CD14-positive monocyte (primary cell): Measurements from ENCODE around the gene NEURL4. TPM values are rescaled to one million over a fixed set of nuclear protein-coding genes. Genes with fewer than 3 reads are reported as not detected.

Experiments
- DNase-seq, 3 donors: peaks; one replicate each; pipeline ENCODE4 v3.0.0-alpha.2; 2011 to 2022
- H2AFZ ChIP-seq: 2 replicates; pipeline ENCODE4 v1.6.0; 2012; ENCODE audit warnings: mild to moderate bottlenecking, low read depth, low read length, inconsistent platforms; ENCODE audit not compliant: insufficient read depth, poor library complexity, severe bottlenecking
- H3K27ac ChIP-seq, 2 donors: 1 replicate in 1 of 2; 2 replicates in 1 of 2; pipeline ENCODE4 v1.5.1; 2012 to 2013; ENCODE audit warnings: low read length in 2 of 2, control low read depth in 1 of 2, inconsistent platforms in 1 of 2, low read depth in 1 of 2, mild to moderate bottlenecking in 1 of 2
- H3K27me3 ChIP-seq, 2 donors: one replicate each; pipeline versions ENCODE4 v1.6.0 to v1.6.1; 2011 to 2013; ENCODE audit warnings: low read length in 2 of 2; ENCODE audit not compliant: control insufficient read depth in 2 of 2, insufficient read depth in 2 of 2
- H3K36me3 ChIP-seq, 2 donors: replicated peaks in 1 of 2; 1 replicate in 1 of 2; 2 replicates in 1 of 2; pipeline versions ENCODE4 v1.5.1 to v1.6.1; 2012 to 2013; ENCODE audit warnings: low read length in 2 of 2, control low read depth in 1 of 2, inconsistent platforms in 1 of 2, mild to moderate bottlenecking in 1 of 2; ENCODE audit not compliant: insufficient read depth in 2 of 2, control insufficient read depth in 1 of 2
- H3K4me1 ChIP-seq, 2 donors: 1 replicate in 1 of 2; 2 replicates in 1 of 2; pipeline versions ENCODE4 v1.5.1 to v1.6.1; 2012 to 2013; ENCODE audit warnings: low read length in 2 of 2, control low read depth in 1 of 2, inconsistent platforms in 1 of 2, mild to moderate bottlenecking in 1 of 2, moderate library complexity in 1 of 2; ENCODE audit not compliant: insufficient read depth in 2 of 2, control insufficient read depth in 1 of 2
- H3K4me2 ChIP-seq: replicated peaks from 2 replicates; pipeline ENCODE3; 2012; ENCODE audit warnings: low read length, moderate library complexity, mild to moderate bottlenecking; ENCODE audit not compliant: poor library complexity, severe bottlenecking; ENCODE audit errors: extremely low read depth
- H3K4me3 ChIP-seq, 3 experiments: fragments of 200-600 bp in 1 of 3; sonication (generic) in 1 of 3; replicated peaks in 1 of 3; 1 replicate in 2 of 3; 2 replicates in 1 of 3; pipeline ENCODE4 v1.5.1; 2011 to 2013; ENCODE audit warnings: low read length in 3 of 3, mild to moderate bottlenecking in 3 of 3, control low read depth in 2 of 3, low read depth in 2 of 3, inconsistent platforms in 1 of 3, moderate library complexity in 1 of 3
- H3K79me2 ChIP-seq: 2 replicates; pipeline ENCODE4 v1.6.0; 2012; ENCODE audit warnings: mild to moderate bottlenecking, control low read depth, inconsistent platforms, low read length, moderate library complexity; ENCODE audit not compliant: insufficient read depth
- H3K9ac ChIP-seq: 2 replicates; pipeline ENCODE4 v1.6.0; 2017; ENCODE audit warnings: low read length, mild to moderate bottlenecking; ENCODE audit not compliant: insufficient read depth, poor library complexity, severe bottlenecking
- H3K9me3 ChIP-seq, 2 donors: replicated peaks in 1 of 2; 1 replicate in 1 of 2; 2 replicates in 1 of 2; pipeline versions ENCODE4 v1.5.1 to v1.6.1; 2012 to 2013; ENCODE audit warnings: low read length in 2 of 2, control low read depth in 1 of 2; ENCODE audit not compliant: control insufficient read depth in 1 of 2, insufficient read depth in 1 of 2
- H4K20me1 ChIP-seq: 2 replicates; pipeline ENCODE4 v1.6.0; 2012; ENCODE audit warnings: mild to moderate bottlenecking, low read length, control low read depth, moderate library complexity; ENCODE audit not compliant: insufficient read depth
- H3K27ac Mint-ChIP-seq, 7 donors: one replicate each; pipeline ENCODE4 v1.8.0; 2020; ENCODE audit warnings: mild to moderate bottlenecking in 7 of 7, mixed read lengths in 7 of 7, moderate library complexity in 6 of 7, inconsistent platforms in 2 of 7
- H3K27me3 Mint-ChIP-seq, 3 donors: one replicate each; pipeline ENCODE4 v1.8.0; 2021 to 2022; ENCODE audit warnings: low read depth in 3 of 3, mild to moderate bottlenecking in 3 of 3, mixed read lengths in 3 of 3, moderate library complexity in 3 of 3, inconsistent platforms in 1 of 3
- H3K36me3 Mint-ChIP-seq, 2 donors: one replicate each; pipeline ENCODE4 v1.8.0; 2020; ENCODE audit warnings: mixed read lengths in 2 of 2, inconsistent platforms in 1 of 2, mild to moderate bottlenecking in 1 of 2
- H3K4me1 Mint-ChIP-seq: one replicate; pipeline ENCODE4 v1.8.0; 2020; ENCODE audit warnings: mild to moderate bottlenecking, mixed read lengths
- H3K4me3 Mint-ChIP-seq, 2 donors: one replicate each; pipeline ENCODE4 v1.8.0; 2020; ENCODE audit warnings: mild to moderate bottlenecking in 2 of 2, mixed read lengths in 2 of 2, moderate library complexity in 1 of 2
- H3K9me3 Mint-ChIP-seq, 7 donors: one replicate each; pipeline ENCODE4 v1.8.0; 2020 to 2022; ENCODE audit warnings: mixed read lengths in 7 of 7, mild to moderate bottlenecking in 6 of 7, moderate library complexity in 6 of 7, inconsistent platforms in 2 of 7
- WGBS: methylation state at CpG from one replicate; pipeline ENCODE4 v1.1.5; 2013; ENCODE audit warnings: missing lambda C conversion rate; ENCODE audit not compliant: insufficient coverage; 5-methylcytosine and 5-hydroxymethylcytosine counted together
- intact Hi-C, 2 donors: fragments of 100-400 bp; cut with micrococcal nuclease; formaldehyde crosslinking; loops; one replicate each; pipeline versions ENCODE4 v1.15.0 to v1.15.1; 2023
- polyA plus RNA-seq, 3 donors: library from polyadenylated mRNA; depleted of rRNA in 1 of 3; unstranded in 2 of 3; stranded (reverse) in 1 of 3; fragments of 300-500 nt in 2 of 3; fragments of >200 nt in 1 of 3; fragmentation: Illumina TruSeq in 2 of 3; gene quantifications; 1 replicate in 2 of 3; 2 replicates in 1 of 3; pipeline ENCODE4 v1.2.3, GENCODE V29; 2012 to 2021
- TF ChIP-seq, protein P1 (sequence below): fragments of 200-600 bp; IDR thresholded peaks from one replicate; pipeline ENCODE4 v1.8.0; 2022; ENCODE audit warnings: antibody characterized with exemption, mild to moderate bottlenecking

The NEURL4 gene
- polyA plus RNA-seq, 3 donors = 0.35 to 42.6 (median 0.44) TPM

DNA sequence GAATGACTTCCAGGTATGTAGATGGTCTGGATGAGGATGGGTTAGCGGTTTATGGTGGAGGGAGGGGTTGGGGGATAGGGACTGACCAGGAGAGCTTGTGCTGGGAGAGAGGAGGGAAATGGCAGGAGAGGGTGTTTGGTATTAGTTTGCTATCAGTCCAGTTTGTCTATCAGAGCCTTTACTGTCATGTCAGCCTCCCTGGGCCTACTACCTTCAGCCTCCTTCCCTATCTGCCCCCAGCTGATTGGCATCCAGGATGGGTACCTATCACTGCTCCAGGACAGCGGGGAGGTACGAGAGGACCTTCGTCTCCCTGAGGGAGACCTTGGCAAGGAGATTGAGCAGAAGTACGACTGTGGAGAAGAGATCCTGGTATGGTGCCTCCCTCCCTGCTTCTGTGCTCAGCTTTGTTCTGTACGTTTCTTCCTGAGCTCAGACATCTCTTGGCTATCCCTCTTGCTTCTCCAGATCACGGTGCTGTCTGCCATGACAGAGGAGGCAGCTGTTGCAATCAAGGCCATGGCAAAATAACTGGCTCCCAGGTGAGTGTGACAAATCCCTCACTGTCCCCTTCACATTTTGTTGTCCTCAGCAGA is 17.9 kb downstream of the NEURL4 start:
- WGBS = 89% methylated on average over 4 of the region's 7 CpGs
- peaks cover 75% of the 10 kb centered on the region for H3K79me2 ChIP-seq
- H3K9me3 Mint-ChIP-seq = no peaks in the 10 kb centered on the region

DNA sequence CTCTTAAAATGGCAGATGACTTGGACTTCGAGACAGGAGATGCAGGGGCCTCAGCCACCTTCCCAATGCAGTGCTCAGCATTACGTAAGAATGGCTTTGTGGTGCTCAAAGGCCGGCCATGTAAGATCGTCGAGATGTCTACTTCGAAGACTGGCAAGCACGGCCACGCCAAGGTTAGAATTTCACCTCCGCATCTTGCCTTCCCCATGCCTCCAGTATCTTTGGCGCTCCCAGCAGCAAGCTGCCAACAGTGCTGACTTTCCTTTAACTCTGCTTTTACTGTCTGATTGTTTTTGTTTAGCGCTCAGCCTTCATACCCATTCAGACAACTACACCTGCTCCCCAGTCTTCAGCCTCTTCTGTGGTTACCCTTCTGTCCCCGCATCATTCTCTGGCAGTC is 19.5 kb downstream of the NEURL4 start:
- H3K4me1 Mint-ChIP-seq = peaks cover 43% of the 10 kb centered on the region
- H3K9ac ChIP-seq = peak overlapping the region; percentile 93
- peaks cover 46 to 48% of the 10 kb centered on the region in 2 donors for H3K36me3 ChIP-seq
- H4K20me1 ChIP-seq = peaks cover 63% of the 10 kb centered on the region
- peak in 1 of 3 donors; percentile 4 for DNase-seq
- H3K9me3 Mint-ChIP-seq = no peaks in the 10 kb centered on the region
- H3K27ac Mint-ChIP-seq = peak overlapping the region; percentile 94 to 98 (median 98)
- intact Hi-C loops = loop anchor here (2.0 to 10.0 kb wide), 5 partner anchors 19 to 375 kb away; partner anchors contain the start of genes PHF23 (in 2 of the 2), CTDNEP1 (in 1 of the 2), ELP5 (in 1 of the 2) and MPDU1 (in 1 of the 2)
- WGBS = 75% methylated on average over 12 of the region's 12 CpGs
- H3K4me2 ChIP-seq = peak overlapping the region; percentile 87
- peak overlapping the region; percentile 95 to 96 for H3K27ac ChIP-seq
- no peak overlapping the region for H2AFZ ChIP-seq
- peaks cover 38% of the 10 kb centered on the region in 2 donors for H3K4me1 ChIP-seq
- peak overlapping the region; percentile 85 to 93 for H3K4me3 Mint-ChIP-seq
- H3K27me3 Mint-ChIP-seq = peaks cover 0 to 2% (median 0%) of the 10 kb centered on the region in 3 donors
- TF ChIP-seq, protein P1, sequence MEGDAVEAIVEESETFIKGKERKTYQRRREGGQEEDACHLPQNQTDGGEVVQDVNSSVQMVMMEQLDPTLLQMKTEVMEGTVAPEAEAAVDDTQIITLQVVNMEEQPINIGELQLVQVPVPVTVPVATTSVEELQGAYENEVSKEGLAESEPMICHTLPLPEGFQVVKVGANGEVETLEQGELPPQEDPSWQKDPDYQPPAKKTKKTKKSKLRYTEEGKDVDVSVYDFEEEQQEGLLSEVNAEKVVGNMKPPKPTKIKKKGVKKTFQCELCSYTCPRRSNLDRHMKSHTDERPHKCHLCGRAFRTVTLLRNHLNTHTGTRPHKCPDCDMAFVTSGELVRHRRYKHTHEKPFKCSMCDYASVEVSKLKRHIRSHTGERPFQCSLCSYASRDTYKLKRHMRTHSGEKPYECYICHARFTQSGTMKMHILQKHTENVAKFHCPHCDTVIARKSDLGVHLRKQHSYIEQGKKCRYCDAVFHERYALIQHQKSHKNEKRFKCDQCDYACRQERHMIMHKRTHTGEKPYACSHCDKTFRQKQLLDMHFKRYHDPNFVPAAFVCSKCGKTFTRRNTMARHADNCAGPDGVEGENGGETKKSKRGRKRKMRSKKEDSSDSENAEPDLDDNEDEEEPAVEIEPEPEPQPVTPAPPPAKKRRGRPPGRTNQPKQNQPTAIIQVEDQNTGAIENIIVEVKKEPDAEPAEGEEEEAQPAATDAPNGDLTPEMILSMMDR = no peak
- no peaks in the 10 kb centered on the region for H3K27me3 ChIP-seq
- H3K36me3 Mint-ChIP-seq = peaks cover 48 to 54% of the 10 kb centered on the region in 2 donors
- H3K9me3 ChIP-seq = no peaks in the 10 kb centered on the region
- H3K4me3 ChIP-seq = peak overlapping the region in 1 of 3 experiments; percentile 97
- H3K79me2 ChIP-seq = peaks cover 66% of the 10 kb centered on the region

More for the DNA sequence above, 17.9 kb downstream of the NEURL4 start:
- H3K27me3 Mint-ChIP-seq = peaks cover 0 to 2% (median 0%) of the 10 kb centered on the region in 3 donors
- peak overlapping the region in 5 of 7 donors; percentile 61 to 98 (median 79) for H3K27ac Mint-ChIP-seq
- Histone ChIP-seq H3K4me3 (no peak overlapping the region), H2AFZ (no peak overlapping the region), H4K20me1 (peaks cover 63% of the 10 kb centered on the region), H3K27me3 (no peaks in the 10 kb centered on the region), H3K9ac (no peak overlapping the region), H3K4me1 (peaks cover 46 to 50% of the 10 kb centered on the region in 2 donors), H3K9me3 (no peaks in the 10 kb centered on the region), H3K36me3 (peaks cover 46 to 48% of the 10 kb centered on the region in 2 donors), H3K27ac (peak overlapping the region in 1 of 2 donors; percentile 18), H3K4me2 (no peak overlapping the region)
- no peak overlapping the region for H3K4me3 Mint-ChIP-seq
- TF ChIP-seq, protein P1 = no peak
- H3K4me1 Mint-ChIP-seq = peaks cover 48% of the 10 kb centered on the region
- no peak for DNase-seq
- peaks cover 48 to 54% of the 10 kb centered on the region in 2 donors for H3K36me3 Mint-ChIP-seq
- intact Hi-C loops = no loop called here
